Spleen (tissue), 11 donors: ENCODE data around the gene TNRC6B. TPM values are rescaled to one million over a fixed set of nuclear protein-coding genes. Genes with fewer than 3 reads are reported as not detected.
"Not testable (repeated sequence)": the region's sequence is repeated elsewhere in the genome, so short reads cannot be mapped to it uniquely, and the experiment has no call there.

Source experiments
- DNase-seq: peaks from one replicate; pipeline ENCODE4 v3.0.0-alpha.2; 2020
- H3K27ac ChIP-seq, 8 donors: fragments of 200-600 bp; sonication (generic) in 7 of 8; 1 replicate in 4 of 8; 2 replicates in 4 of 8; pipeline versions ENCODE4 v1.5.0 to v1.8.0; 2016 to 2021; ENCODE audit warnings: inconsistent platforms in 4 of 8, mild to moderate bottlenecking in 4 of 8, moderate library complexity in 1 of 8
- H3K27me3 ChIP-seq, 7 donors: fragments of 200-600 bp; sonication (generic) in 6 of 7; replicated peaks in 1 of 7; 1 replicate in 4 of 7; 2 replicates in 3 of 7; pipeline versions ENCODE4 v1.5.0 to v1.8.0; 2016 to 2021; ENCODE audit warnings: inconsistent platforms in 3 of 7, mild to moderate bottlenecking in 1 of 7
- H3K36me3 ChIP-seq, 6 donors: fragments of 200-600 bp; sonication (generic) in 5 of 6; 1 replicate in 4 of 6; 2 replicates in 2 of 6; pipeline versions ENCODE4 v1.5.0 to v1.8.0; 2016 to 2021; ENCODE audit warnings: inconsistent platforms in 2 of 6
- H3K4me1 ChIP-seq, 6 donors: fragments of 200-600 bp; sonication (generic) in 5 of 6; 1 replicate in 3 of 6; 2 replicates in 3 of 6; pipeline versions ENCODE4 v1.5.0 to v1.8.0; 2016 to 2021; ENCODE audit warnings: inconsistent platforms in 3 of 6
- H3K4me3 ChIP-seq, 8 donors: fragments of 200-600 bp; sonication (generic) in 7 of 8; 1 replicate in 4 of 8; 2 replicates in 4 of 8; pipeline versions ENCODE4 v1.5.0 to v1.8.0; 2016 to 2021; ENCODE audit warnings: inconsistent platforms in 4 of 8, mild to moderate bottlenecking in 4 of 8, moderate library complexity in 2 of 8
- H3K9me3 ChIP-seq, 8 donors: fragments of 200-600 bp; sonication (generic) in 7 of 8; 1 replicate in 4 of 8; 2 replicates in 4 of 8; pipeline versions ENCODE4 v1.5.0 to v1.8.0; 2016 to 2021; ENCODE audit warnings: inconsistent platforms in 4 of 8
- CTCF ChIP-seq, 11 experiments: fragments of 200-600 bp in 7 of 11; fragments of 450-650 bp in 4 of 11; sonication (generic) in 4 of 11; IDR thresholded peaks in 8 of 11; conservative IDR thresholded peaks in 3 of 11; 1 replicate in 7 of 11; 2 replicates in 4 of 11; pipeline versions ENCODE4 v1.4.0 to v1.8.0; 2016 to 2021; ENCODE audit warnings: antibody characterized with exemption in 11 of 11, inconsistent platforms in 4 of 11, mild to moderate bottlenecking in 1 of 11
- POLR2A ChIP-seq, 3 donors: fragments of 450-650 bp; IDR thresholded peaks; one replicate each; pipeline ENCODE4 v1.5.1; 2017; ENCODE audit warnings: antibody characterized with exemption in 3 of 3, mild to moderate bottlenecking in 1 of 3
- POLR2AphosphoS5 ChIP-seq, 3 donors: sonication (generic); formaldehyde crosslinking; IDR thresholded peaks; one replicate each; pipeline ENCODE4 v1.5.1; 2017; ENCODE audit warnings: antibody characterized with exemption in 3 of 3
- WGBS, 5 donors: extraction: QIAGEN DNeasy Blood & Tissue Kit in 3 of 5; methylation state at CpG; one replicate each; pipeline versions ENCODE4 v1.1.5 to v1.1.7; 2013 to 2018; 5-methylcytosine and 5-hydroxymethylcytosine counted together
- intact Hi-C: fragments of 100-400 bp; cut with DNase I; formaldehyde crosslinking; loops from one replicate; pipeline ENCODE4 v1.15.0; 2023; ENCODE audit warnings: low total_unique reads
- polyA plus RNA-seq, 3 donors: library from polyadenylated mRNA; stranded (reverse); fragments of 200-250 nt; gene quantifications; one replicate each; pipeline ENCODE4 v1.2.1, GENCODE V29; 2013
- total RNA-seq, 7 donors: library from RNA; depleted of rRNA in 3 of 7; stranded (reverse); fragments of >200 nt in 3 of 7; fragmentation: NEBNext Ultra II Directional in 4 of 7; extraction: Animal tissue kit (Norgen Biotek cat#: 25700) in 4 of 7; gene quantifications; one replicate each; pipeline versions ENCODE4 v1.1.0 to v1.2.1, GENCODE V29; 2016 to 2021
- donor health status: healthy with polysubstance abuse.
- donor health status: DM: no; HTN: no; CAD: no; lungs with moderate emphysema.
- donor health status: DM: no; HTN: no; CAD: no.
- donor health status: Bipolar disorder and iron deficiency.
- donor health status: healthy.
- donor health status: DM: no; HTN: no; CAD: no.
- donor health status: DM: yes; HTN: yes; CAD: no.

Gene TNRC6B
- total and polyA plus RNA-seq, 10 donors = 1.2 to 221 (median 95.3) TPM

- intact Hi-C loops = no loop called here
- peaks cover 0 to 28% (median 3%) of the 10 kb centered on the region in 6 donors for H3K4me1 ChIP-seq
- no peaks in the 10 kb centered on the region for H3K27me3 ChIP-seq
- DNase-seq = no peak
- TF ChIP-seq CTCF (IDR thresholded peaks at IDR 0.05 in 8 of 11, conservative IDR thresholded peaks at IDR 0.05 in 3 of 11) = no peak
- no peak for TF ChIP-seq POLR2AphosphoS5 (IDR thresholded peaks at IDR 0.05)
- TF ChIP-seq POLR2A (IDR thresholded peaks at IDR 0.05) = no peak
- WGBS, 5 donors = 82 to 91% (median 87%) methylated on average over 9 of the region's 9 CpGs
- H3K27ac ChIP-seq = no peak overlapping the region
- H3K36me3 ChIP-seq = peaks cover 0 to 100% (median 94%) of the 10 kb centered on the region in 6 donors
- H3K9me3 ChIP-seq = no peaks in the 10 kb centered on the region
- H3K4me3 ChIP-seq = no peak overlapping the region
These were observed 132.5 kb downstream of the TNRC6B start for GRCh38 chr22:40310081-40310767.

GRCh38 chr22:40310768-40311120 lies 133.0 kb downstream of the TNRC6B start:
- intact Hi-C loops = no loop called here
- Histone ChIP-seq H3K27ac (no peak overlapping the region), H3K36me3 (peaks cover 0 to 100% (median 94%) of the 10 kb centered on the region in 6 donors), H3K4me1 (peaks cover 0 to 28% (median 3%) of the 10 kb centered on the region in 6 donors), H3K9me3 (no peaks in the 10 kb centered on the region), H3K4me3 (no peak overlapping the region), H3K27me3 (no peaks in the 10 kb centered on the region)
- TF ChIP-seq POLR2A (IDR thresholded peaks at IDR 0.05) (no peak), CTCF (IDR thresholded peaks at IDR 0.05 in 8 of 11, conservative IDR thresholded peaks at IDR 0.05 in 3 of 11) (no peak)
- DNase-seq = no peak
- WGBS, 5 donors = 90 to 96% (median 92%) methylated on average over 5 of the region's 5 CpGs

DNA sequence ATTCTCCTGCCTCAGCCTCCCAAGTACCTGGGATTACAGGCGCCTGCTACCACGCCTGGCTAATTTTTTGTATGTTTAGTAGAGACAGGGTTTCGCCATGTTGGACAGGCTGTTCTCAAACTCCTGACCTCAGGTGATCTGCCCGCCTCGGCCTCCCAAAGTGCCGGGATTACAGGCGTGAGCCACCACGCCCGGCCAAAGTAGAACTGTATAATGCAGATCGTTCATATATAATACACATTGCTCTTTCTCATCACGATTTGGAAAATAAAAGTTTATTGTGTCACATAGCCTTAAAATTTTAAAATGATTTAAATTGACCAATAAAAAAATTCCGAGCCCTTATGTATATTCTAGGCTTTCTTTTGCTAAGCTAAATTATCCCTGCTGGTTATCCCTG lies 133.9 kb downstream of the TNRC6B start:
- WGBS, 5 donors = 97 to 99% (median 97%) methylated on average over 12 of the region's 12 CpGs
- peaks cover 0 to 28% (median 3%) of the 10 kb centered on the region in 6 donors for H3K4me1 ChIP-seq
- DNase-seq, H3K4me3 ChIP-seq, H3K9me3 ChIP-seq, H3K27me3 ChIP-seq, H3K27ac ChIP-seq, intact Hi-C loops: not testable (repeated sequence)
- peaks cover 0 to 100% (median 96%) of the 10 kb centered on the region in 6 donors for H3K36me3 ChIP-seq

- H3K4me3 ChIP-seq = no peak overlapping the region
- 95 to 99% (median 97%) methylated on average over 2 of the region's 2 CpGs for WGBS, 5 donors
- no peak for DNase-seq
- H3K27me3 ChIP-seq = no peaks in the 10 kb centered on the region
- H3K27ac ChIP-seq = peak overlapping the region in 4 of 8 donors; percentile 28 to 66 (median 52)
- H3K4me1 ChIP-seq = peaks cover 0 to 28% (median 3%) of the 10 kb centered on the region in 6 donors
- TF ChIP-seq CTCF (IDR thresholded peaks at IDR 0.05 in 8 of 11, conservative IDR thresholded peaks at IDR 0.05 in 3 of 11) (no peak), POLR2A (IDR thresholded peaks at IDR 0.05) (no peak), POLR2AphosphoS5 (IDR thresholded peaks at IDR 0.05) (no peak)
- intact Hi-C loops = no loop called here
- H3K9me3 ChIP-seq = no peaks in the 10 kb centered on the region
- H3K36me3 ChIP-seq = peaks cover 0 to 100% (median 97%) of the 10 kb centered on the region in 6 donors
These were observed 134.3 kb downstream of the TNRC6B start for GRCh38 chr22:40312050-40312449.
